Nephron progenitor cell (in vitro differentiated cells): ENCODE results near the gene SLC6A7.
A peak's percentile ranks its signal among the peaks of the same experiment; 100 is the strongest.

Experiments
- DNase-seq: peaks from one replicate; pipeline ENCODE4 v3.0.0; 2021
- H3K27ac Mint-ChIP-seq: 2 replicates; pipeline ENCODE4 v1.8.0; 2021; ENCODE audit warnings: mild to moderate bottlenecking, moderate library complexity, mixed read lengths
- H3K27me3 Mint-ChIP-seq: 2 replicates; pipeline ENCODE4 v1.8.0; 2021; ENCODE audit warnings: mild to moderate bottlenecking, low read depth, mixed read lengths; ENCODE audit not compliant: poor library complexity
- H3K36me3 Mint-ChIP-seq: 2 replicates; pipeline ENCODE4 v1.8.0; 2021; ENCODE audit warnings: low read depth, mixed read lengths
- H3K4me1 Mint-ChIP-seq: 2 replicates; pipeline ENCODE4 v1.8.0; 2021; ENCODE audit warnings: mixed read lengths
- H3K4me3 Mint-ChIP-seq: 2 replicates; pipeline ENCODE4 v1.8.0; 2021; ENCODE audit warnings: mild to moderate bottlenecking, moderate library complexity, mixed read lengths
- H3K9me3 Mint-ChIP-seq: 2 replicates; pipeline ENCODE4 v1.8.0; 2021; ENCODE audit warnings: mild to moderate bottlenecking, moderate library complexity, mixed read lengths
- TF ChIP-seq, protein P1 (sequence below): fragments of 200-600 bp; sonication (generic); IDR thresholded peaks from 2 replicates; pipeline ENCODE4 v1.5.0; 2021; ENCODE audit warnings: antibody characterized with exemption

SLC6A7 gene

DNA sequence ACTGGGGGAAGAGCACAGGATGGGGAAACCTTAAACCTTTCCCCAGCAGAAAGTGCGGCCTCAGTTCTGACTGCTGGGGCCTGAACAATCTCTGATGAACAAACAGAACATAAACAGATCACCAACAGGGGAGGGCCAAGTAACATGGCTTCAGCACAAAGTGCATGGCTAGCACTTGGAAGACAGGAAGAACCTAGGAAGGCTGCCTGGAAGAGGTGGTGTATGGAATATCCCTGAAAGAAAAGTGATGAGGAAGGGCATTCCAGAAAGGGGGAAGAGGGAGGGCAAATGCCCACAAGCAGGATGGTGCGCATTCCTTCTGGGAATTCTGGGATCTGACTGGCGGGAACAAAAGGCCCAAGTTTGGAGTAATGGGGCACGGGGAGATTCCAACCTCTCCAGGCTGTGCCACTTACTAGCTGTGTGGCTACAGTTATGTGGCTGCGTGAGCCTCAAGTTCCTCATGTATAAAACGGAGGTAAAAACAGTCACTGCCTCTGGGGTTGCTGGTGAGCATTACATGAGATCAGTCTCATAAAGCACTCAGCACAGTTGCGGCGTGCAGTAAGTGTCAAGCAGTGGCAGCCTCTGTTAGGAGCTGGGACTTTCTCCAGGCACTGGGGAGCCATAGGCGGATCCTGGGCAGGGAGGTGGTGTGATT, 35.8 kb upstream of the SLC6A7 start:
- H3K36me3 Mint-ChIP-seq: peaks cover 3% of the 10 kb centered on the region
- H3K4me1 Mint-ChIP-seq: peaks cover 87% of the 10 kb centered on the region
- H3K27ac Mint-ChIP-seq: peak overlapping the region; percentile 99
- H3K9me3 Mint-ChIP-seq: no peaks in the 10 kb centered on the region
- TF ChIP-seq, protein P1, sequence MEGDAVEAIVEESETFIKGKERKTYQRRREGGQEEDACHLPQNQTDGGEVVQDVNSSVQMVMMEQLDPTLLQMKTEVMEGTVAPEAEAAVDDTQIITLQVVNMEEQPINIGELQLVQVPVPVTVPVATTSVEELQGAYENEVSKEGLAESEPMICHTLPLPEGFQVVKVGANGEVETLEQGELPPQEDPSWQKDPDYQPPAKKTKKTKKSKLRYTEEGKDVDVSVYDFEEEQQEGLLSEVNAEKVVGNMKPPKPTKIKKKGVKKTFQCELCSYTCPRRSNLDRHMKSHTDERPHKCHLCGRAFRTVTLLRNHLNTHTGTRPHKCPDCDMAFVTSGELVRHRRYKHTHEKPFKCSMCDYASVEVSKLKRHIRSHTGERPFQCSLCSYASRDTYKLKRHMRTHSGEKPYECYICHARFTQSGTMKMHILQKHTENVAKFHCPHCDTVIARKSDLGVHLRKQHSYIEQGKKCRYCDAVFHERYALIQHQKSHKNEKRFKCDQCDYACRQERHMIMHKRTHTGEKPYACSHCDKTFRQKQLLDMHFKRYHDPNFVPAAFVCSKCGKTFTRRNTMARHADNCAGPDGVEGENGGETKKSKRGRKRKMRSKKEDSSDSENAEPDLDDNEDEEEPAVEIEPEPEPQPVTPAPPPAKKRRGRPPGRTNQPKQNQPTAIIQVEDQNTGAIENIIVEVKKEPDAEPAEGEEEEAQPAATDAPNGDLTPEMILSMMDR: no peak
- peak overlapping the region; percentile 86 for H3K4me3 Mint-ChIP-seq
- no peaks in the 10 kb centered on the region for H3K27me3 Mint-ChIP-seq
- no peak for DNase-seq

DNA sequence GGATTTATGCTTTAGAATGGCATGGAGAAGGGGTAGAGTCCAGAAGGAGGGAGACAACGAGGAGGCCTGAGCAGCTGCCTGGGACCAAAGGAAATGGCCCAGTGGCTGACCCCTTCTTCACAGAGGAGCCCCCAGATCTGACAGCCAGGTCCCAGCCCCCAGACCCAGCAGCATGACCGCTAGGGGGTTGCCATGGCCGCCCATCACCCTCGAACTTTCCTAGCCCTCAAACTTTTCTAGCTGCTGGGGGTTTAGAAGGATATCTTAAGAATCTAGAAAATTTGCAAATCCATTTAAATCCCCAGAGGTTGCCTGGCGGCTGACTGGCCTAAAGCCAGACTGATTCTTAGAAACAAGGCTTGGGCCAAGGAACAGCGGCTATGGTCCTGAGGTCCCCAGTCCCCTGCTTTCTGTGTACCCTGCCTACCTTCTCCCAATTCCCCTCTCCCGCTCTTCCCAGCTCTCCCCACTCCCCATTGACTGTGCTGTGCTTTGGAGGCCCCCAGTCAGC, 35.2 kb upstream of the SLC6A7 start:
- H3K27me3 Mint-ChIP-seq: no peaks in the 10 kb centered on the region
- H3K27ac Mint-ChIP-seq: peak overlapping the region; percentile 99
- DNase-seq: no peak
- peaks cover 86% of the 10 kb centered on the region for H3K4me1 Mint-ChIP-seq
- TF ChIP-seq, protein P1: no peak
- peak overlapping the region; percentile 86 for H3K4me3 Mint-ChIP-seq
- no peaks in the 10 kb centered on the region for H3K9me3 Mint-ChIP-seq
- peaks cover 3% of the 10 kb centered on the region for H3K36me3 Mint-ChIP-seq

DNA sequence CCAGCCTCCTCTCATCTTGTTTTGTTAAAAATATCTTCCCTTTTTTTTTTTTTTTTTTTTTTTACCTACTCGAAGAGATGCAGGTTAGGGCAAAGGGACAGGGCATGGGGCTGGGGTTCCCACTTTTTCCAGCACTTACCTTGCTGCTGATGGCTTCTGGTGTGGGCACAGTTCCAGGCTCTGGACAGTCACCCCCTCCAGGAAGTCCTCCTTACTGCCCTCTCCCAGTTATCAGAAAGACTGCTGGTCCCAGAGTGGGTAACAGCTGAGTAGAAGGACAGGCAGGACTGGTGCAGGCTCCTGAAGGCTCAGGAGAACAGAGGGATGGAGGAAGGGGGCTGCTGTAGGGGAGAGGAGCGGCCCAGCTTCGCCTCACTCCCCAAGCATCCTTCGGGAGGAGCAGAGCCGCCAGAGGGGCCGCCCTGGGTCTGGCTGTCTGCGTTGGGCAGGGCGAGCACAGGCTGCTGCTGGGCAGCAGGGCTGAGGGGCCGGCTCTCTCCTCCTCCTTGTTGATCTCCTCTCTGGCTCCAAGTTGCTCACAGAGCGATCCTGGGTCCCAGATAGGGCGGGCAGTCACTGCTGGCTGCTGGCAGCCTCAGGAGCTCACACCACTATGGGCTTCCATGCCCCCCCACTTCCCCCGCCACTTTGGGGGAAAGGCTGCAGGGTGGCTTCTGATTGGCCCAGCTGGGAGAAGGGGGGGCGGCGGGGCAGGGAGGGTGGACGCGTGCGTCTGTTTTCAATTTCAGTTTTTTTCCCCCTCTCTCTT, 34.4 kb upstream of the SLC6A7 start, which contains the start of gene PDGFRB:
Gene PDGFRB (minus strand): TSS at position 588 of the 769 bp plus-strand sequence. CDS start 18,798 bp downstream, outside the sequence.
- no peaks in the 10 kb centered on the region for H3K9me3 Mint-ChIP-seq
- peak within 1 kb of the TSS; percentile 96 for H3K27ac Mint-ChIP-seq
- H3K36me3 Mint-ChIP-seq: peaks cover 3% of the 10 kb centered on the region
- DNase-seq: peak; percentile 77
- TF ChIP-seq, protein P1: no peak
- peak within 1 kb of the TSS; percentile 86 for H3K4me3 Mint-ChIP-seq
- no peaks in the 10 kb centered on the region for H3K27me3 Mint-ChIP-seq
- H3K4me1 Mint-ChIP-seq: peaks cover 90% of the 10 kb centered on the region

DNA sequence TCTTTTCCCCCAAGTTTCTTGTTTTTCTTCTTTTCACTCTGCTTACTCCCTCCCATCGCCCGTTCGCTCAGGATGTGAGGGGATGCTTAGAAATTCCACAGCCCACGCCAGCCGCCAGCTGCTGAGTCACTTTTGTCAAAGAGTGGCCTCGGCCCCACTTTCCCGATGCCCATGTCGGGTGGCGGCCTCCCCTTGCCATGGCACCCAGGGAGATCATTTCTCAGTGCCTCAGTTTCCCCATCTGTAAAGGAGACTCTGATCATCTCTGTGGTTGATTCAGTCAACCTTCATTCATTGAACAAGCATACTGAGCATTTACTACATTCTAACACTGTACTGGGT, 33.9 kb upstream of the SLC6A7 start:
- Mint-ChIP-seq H3K4me3 (peak overlapping the region; percentile 86), H3K4me1 (peaks cover 90% of the 10 kb centered on the region), H3K9me3 (no peaks in the 10 kb centered on the region)

DNA sequence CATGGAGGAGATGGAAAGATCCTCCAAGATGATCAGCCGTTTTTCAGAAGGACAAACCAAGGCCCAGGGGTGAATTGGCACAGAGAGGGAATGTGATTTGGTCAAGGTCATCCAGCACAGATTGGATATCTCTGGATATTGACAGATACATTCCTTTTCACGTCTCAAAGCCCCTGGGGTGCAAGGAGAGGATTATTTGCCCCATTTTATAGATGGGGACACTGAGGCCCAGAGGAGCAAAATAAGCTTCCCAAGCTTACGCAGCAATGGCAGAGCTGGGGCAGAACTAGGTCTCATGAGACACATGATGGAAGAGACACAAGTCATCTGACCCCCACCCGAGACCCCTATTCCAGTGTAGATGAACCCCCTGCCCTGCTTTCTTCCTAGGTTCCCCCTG, 33.3 kb upstream of the SLC6A7 start:
- peak overlapping the region; percentile 92 for H3K27ac Mint-ChIP-seq

More for the DNA sequence above, 33.9 kb upstream of the SLC6A7 start:
- no peak for DNase-seq
- Mint-ChIP-seq H3K27me3 (no peaks in the 10 kb centered on the region), H3K27ac (peak overlapping the region; percentile 92), H3K36me3 (peaks cover 3% of the 10 kb centered on the region)
- TF ChIP-seq, protein P1: no peak

More for the DNA sequence above, 33.3 kb upstream of the SLC6A7 start:
- no peaks in the 10 kb centered on the region for H3K9me3 Mint-ChIP-seq
- peak overlapping the region; percentile 62 for H3K4me3 Mint-ChIP-seq
- H3K27me3 Mint-ChIP-seq: no peaks in the 10 kb centered on the region
- TF ChIP-seq, protein P1: no peak
- no peak for DNase-seq
- peaks cover 90% of the 10 kb centered on the region for H3K4me1 Mint-ChIP-seq
- peaks cover 3% of the 10 kb centered on the region for H3K36me3 Mint-ChIP-seq
